Loucy (cell line): ENCODE measurements around the gene MFGE8.

Experiments used
- H2AFZ ChIP-seq: fragments of 200-600 bp; sonication (generic); 2 replicates; pipeline ENCODE4 v1.6.0; 2016; ENCODE audit warnings: antibody characterized with exemption, mild to moderate bottlenecking, low read length, moderate library complexity
- H3F3A ChIP-seq: fragments of 200-600 bp; 2 replicates; pipeline ENCODE4 v1.6.0; 2016; ENCODE audit warnings: antibody characterized with exemption, low read depth, mild to moderate bottlenecking
- H3K27me3 ChIP-seq: fragments of 200-600 bp; sonication (generic); 2 replicates; pipeline ENCODE4 v1.6.1; 2014; ENCODE audit warnings: low read length, mild to moderate bottlenecking; ENCODE audit not compliant: insufficient read depth, poor library complexity, severe bottlenecking
- H3K36me3 ChIP-seq: fragments of 200-600 bp; sonication (generic); 2 replicates; pipeline ENCODE4 v1.6.1; 2016; ENCODE audit warnings: low read length; ENCODE audit not compliant: insufficient read depth
- H3K4me1 ChIP-seq: fragments of 200-600 bp; sonication (generic); 2 replicates; pipeline ENCODE4 v1.5.1; 2014; ENCODE audit warnings: low read length, mild to moderate bottlenecking; ENCODE audit not compliant: insufficient read depth, poor library complexity, severe bottlenecking
- H3K4me2 ChIP-seq: fragments of 200-600 bp; sonication (generic); 2 replicates; pipeline ENCODE4 v1.6.0; 2014; ENCODE audit warnings: antibody characterized with exemption, low read length, low read depth, mild to moderate bottlenecking; ENCODE audit not compliant: poor library complexity, severe bottlenecking
- H3K4me3 ChIP-seq: fragments of 200-600 bp; sonication (generic); 2 replicates; pipeline ENCODE4 v1.5.1; 2014; ENCODE audit warnings: low read length, mild to moderate bottlenecking, mixed read lengths; ENCODE audit not compliant: poor library complexity, severe bottlenecking
- H3K79me2 ChIP-seq: fragments of 200-600 bp; sonication (generic); 2 replicates; pipeline ENCODE4 v1.6.1; 2014; ENCODE audit warnings: low read length; ENCODE audit not compliant: insufficient read depth
- H3K9ac ChIP-seq: fragments of 200-600 bp; sonication (generic); 2 replicates; pipeline ENCODE4 v1.6.0; 2014; ENCODE audit warnings: mild to moderate bottlenecking, low read depth, low read length, moderate library complexity; ENCODE audit not compliant: poor library complexity, severe bottlenecking
- H3K9me2 ChIP-seq: fragments of 200-600 bp; sonication (generic); replicated peaks from 2 replicates; pipeline ENCODE4 v1.6.1; 2016; ENCODE audit warnings: low read depth, low read length, mixed read lengths
- H3K9me3 ChIP-seq: fragments of 200-600 bp; sonication (generic); 2 replicates; pipeline ENCODE4 v1.6.1; 2014; ENCODE audit warnings: mild to moderate bottlenecking, antibody characterized with exemption, low read length, low read depth; ENCODE audit not compliant: insufficient read depth
- H4K20me1 ChIP-seq: fragments of 200-600 bp; sonication (generic); 2 replicates; pipeline ENCODE4 v1.6.0; 2014; ENCODE audit warnings: antibody characterized with exemption, low read length, mild to moderate bottlenecking; ENCODE audit not compliant: insufficient read depth, poor library complexity, severe bottlenecking
- CTCF ChIP-seq: fragments of 200-600 bp; sonication (generic); conservative IDR thresholded peaks from 2 replicates; pipeline ENCODE4 v1.5.1; 2014; ENCODE audit warnings: mild to moderate bottlenecking, antibody characterized with exemption, low read length
- EZH2phosphoT487 ChIP-seq: fragments of 200-600 bp; IDR thresholded peaks from 2 replicates; pipeline ENCODE4 v1.6.1; 2018; ENCODE audit warnings: antibody characterized with exemption, mild to moderate bottlenecking, moderate library complexity, borderline replicate concordance

The MFGE8 gene

GRCh38 chr15:88897142-88897455 lies 16.1 kb downstream of the MFGE8 start:
- Histone ChIP-seq H4K20me1 (peaks cover 2% of the 10 kb centered on the region), H3K4me3 (peak overlapping the region; percentile 30), H3K36me3 (peaks cover 14% of the 10 kb centered on the region; the same call in 1 of the 2 replicates), H3K4me1 (peaks cover 23% of the 10 kb centered on the region), H2AFZ (no peak overlapping the region), H3K4me2 (peak overlapping the region; percentile 62), H3F3A (no peaks in the 10 kb centered on the region), H3K27me3 (no peaks in the 10 kb centered on the region), H3K9me2 (no peaks in the 10 kb centered on the region), H3K9ac (peak overlapping the region; percentile 26), H3K79me2 (no peaks in the 10 kb centered on the region), H3K9me3 (no peaks in the 10 kb centered on the region)
- no peak for TF ChIP-seq EZH2phosphoT487
- TF ChIP-seq CTCF = no peak

DNA sequence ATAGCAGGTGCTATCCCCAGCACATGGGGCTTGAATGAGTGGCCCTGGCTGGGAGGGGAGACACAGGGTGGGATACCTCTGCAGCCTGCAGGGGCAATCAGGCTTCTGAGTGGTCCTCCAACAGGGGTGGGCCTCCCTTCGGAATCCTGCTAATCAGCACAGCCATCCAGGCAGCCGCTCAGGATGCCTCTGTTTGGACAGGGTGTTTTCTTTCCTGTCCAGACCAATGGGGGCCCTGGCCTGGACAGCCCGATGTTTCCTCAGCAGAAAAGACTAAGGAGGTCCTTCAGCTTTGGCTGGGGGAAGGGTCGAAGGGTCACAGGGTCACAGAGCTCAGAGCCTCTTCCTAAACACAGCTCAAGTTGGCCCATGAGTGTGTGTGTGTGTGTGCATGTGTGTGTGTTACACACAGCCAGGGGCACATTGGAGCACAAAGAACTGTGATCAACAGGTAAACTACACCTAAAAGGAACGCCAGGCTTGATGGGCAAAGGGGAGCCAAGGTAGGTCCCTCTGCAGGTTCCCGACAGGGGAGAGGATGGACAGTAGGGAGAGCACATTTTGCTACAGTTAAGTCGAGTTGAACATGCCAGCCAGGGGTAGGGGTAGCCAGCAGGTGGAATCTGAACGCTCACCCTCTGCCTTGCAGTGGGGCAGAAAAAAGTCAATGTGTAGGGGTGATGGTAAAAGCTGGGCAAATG lies 16.7 kb downstream of the MFGE8 start:
- no peak overlapping the region for H2AFZ ChIP-seq
- peak overlapping the region; percentile 30 for H3K4me3 ChIP-seq
- peak overlapping the region; percentile 62 for H3K4me2 ChIP-seq
- H3K36me3 ChIP-seq = peaks cover 8% of the 10 kb centered on the region; the same call in 1 of the 2 replicates
- peak overlapping the region; percentile 26 for H3K9ac ChIP-seq
- peaks cover 23% of the 10 kb centered on the region for H3K4me1 ChIP-seq
- TF ChIP-seq EZH2phosphoT487 = no peak
- TF ChIP-seq CTCF = no peak
- no peaks in the 10 kb centered on the region for H3F3A ChIP-seq
- no peaks in the 10 kb centered on the region for H3K9me2 ChIP-seq
- peaks cover 2% of the 10 kb centered on the region for H4K20me1 ChIP-seq
- no peaks in the 10 kb centered on the region for H3K79me2 ChIP-seq
- H3K9me3 ChIP-seq = no peaks in the 10 kb centered on the region
- no peaks in the 10 kb centered on the region for H3K27me3 ChIP-seq

DNA sequence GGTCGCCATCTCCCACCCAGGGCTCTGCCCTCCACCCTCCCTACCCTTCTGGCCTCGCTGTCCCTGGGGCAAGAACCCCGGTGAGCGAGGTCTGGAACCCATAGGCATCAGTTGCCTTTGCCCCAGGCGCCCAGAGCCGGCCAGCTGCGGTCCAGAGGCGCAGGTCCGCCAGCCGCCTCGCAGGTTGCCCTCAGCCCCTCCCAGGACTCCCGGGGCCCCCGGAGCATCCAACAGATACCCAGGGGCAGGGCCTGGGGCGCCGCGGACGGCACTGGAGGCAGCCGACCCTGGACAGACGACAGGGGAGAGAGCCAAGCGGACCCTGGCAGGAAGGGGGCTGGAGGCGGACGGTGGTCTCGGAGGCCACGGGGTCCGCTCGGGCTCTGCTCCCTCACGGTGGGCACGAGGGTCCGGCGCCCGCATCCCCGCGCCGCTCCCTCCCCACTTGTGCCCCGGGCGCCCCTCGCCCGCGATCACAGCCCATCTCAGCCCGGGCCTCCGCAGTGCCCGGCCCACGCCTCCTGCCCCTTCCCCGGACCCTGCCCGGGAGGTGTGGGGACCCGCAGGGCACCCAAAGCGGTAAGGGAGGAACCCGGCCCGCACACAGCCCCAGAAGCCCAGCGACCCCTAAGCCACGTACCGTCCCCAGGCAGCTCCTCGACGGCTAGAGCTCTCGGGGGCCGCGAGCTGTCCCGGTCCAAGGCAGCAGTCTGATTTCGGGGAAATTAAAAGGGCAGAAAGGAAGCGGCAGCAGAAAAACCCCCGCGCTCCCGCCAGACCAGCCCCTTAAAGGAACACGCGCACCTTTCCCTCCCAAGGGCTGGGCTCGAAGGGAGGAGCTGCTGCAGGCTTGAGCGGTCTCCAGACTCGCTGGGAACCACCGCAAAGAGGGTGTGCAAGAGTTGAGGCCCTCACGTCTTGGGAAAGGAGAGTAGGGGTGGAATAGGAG lies 18.1 kb downstream of the MFGE8 start, which contains the start of gene HAPLN3:
Gene HAPLN3 (minus strand): TSS at position 726 of the 949 bp plus-strand sequence. CDS start 8,246 bp downstream, outside the sequence.
- peak within 1 kb of the TSS; percentile 33 for H3K9ac ChIP-seq
- H3K9me3 ChIP-seq = no peaks in the 10 kb centered on the region
- H3K4me3 ChIP-seq = peak within 1 kb of the TSS; percentile 72
- H3K27me3 ChIP-seq = no peaks in the 10 kb centered on the region
- H3K79me2 ChIP-seq = no peaks in the 10 kb centered on the region
- peaks cover 23% of the 10 kb centered on the region for H3K4me1 ChIP-seq
- no peaks in the 10 kb centered on the region for H3F3A ChIP-seq
- no peak for TF ChIP-seq CTCF
- no peak for TF ChIP-seq EZH2phosphoT487
- H3K36me3 ChIP-seq = peaks cover under 1% of the 10 kb centered on the region; the same call in 1 of the 2 replicates
- H2AFZ ChIP-seq = peak within 1 kb of the TSS; percentile 81
- H3K4me2 ChIP-seq = peak within 1 kb of the TSS; percentile 80
- H4K20me1 ChIP-seq = peaks cover 2% of the 10 kb centered on the region
- no peaks in the 10 kb centered on the region for H3K9me2 ChIP-seq
